Heart right ventricle (tissue), 16 donors: Measurements from ENCODE around the gene GP2. TPM values are rescaled to one million over a fixed set of nuclear protein-coding genes. Genes with fewer than 3 reads are reported as not detected.

ENCODE experiments used
- ATAC-seq, 8 donors: fragments of 200-7000 bp; cut with Tn5 transposase; one replicate each; pipeline ENCODE4 v1.9.1; 2020; ENCODE audit warnings: mild to moderate bottlenecking in 8 of 8, moderate library complexity in 8 of 8, moderate number of reproducible peaks in 1 of 8
- DNase-seq, 2 donors: peaks; one replicate each; pipeline ENCODE4 v3.0.0-alpha.2; 2020
- H3K27ac ChIP-seq, 10 donors: fragments of 200-600 bp; sonication (generic) in 2 of 10; one replicate each; pipeline versions ENCODE4 v1.5.0 to v1.8.0; 2020 to 2022; ENCODE audit warnings: mild to moderate bottlenecking in 3 of 10
- H3K27me3 ChIP-seq, 7 donors: fragments of 200-600 bp; one replicate each; pipeline ENCODE4 v1.8.0; 2021 to 2022; ENCODE audit warnings: mild to moderate bottlenecking in 2 of 7
- H3K36me3 ChIP-seq, 9 donors: fragments of 200-600 bp; sonication (generic) in 1 of 9; one replicate each; pipeline versions ENCODE4 v1.5.0 to v1.8.0; 2020 to 2022; ENCODE audit warnings: mild to moderate bottlenecking in 2 of 9
- H3K4me1 ChIP-seq, 9 donors: fragments of 200-600 bp; sonication (generic) in 1 of 9; one replicate each; pipeline versions ENCODE4 v1.5.0 to v1.8.0; 2020 to 2022; ENCODE audit warnings: mild to moderate bottlenecking in 4 of 9
- H3K4me3 ChIP-seq, 10 donors: fragments of 200-600 bp; sonication (generic) in 2 of 10; one replicate each; pipeline versions ENCODE4 v1.5.0 to v1.8.0; 2020 to 2022; ENCODE audit warnings: mild to moderate bottlenecking in 7 of 10, moderate library complexity in 2 of 10
- H3K9me3 ChIP-seq, 11 donors: fragments of 200-600 bp in 10 of 11; sonication (generic) in 2 of 11; one replicate each; pipeline versions ENCODE4 v1.5.0 to v1.8.0; 2013 to 2022; ENCODE audit warnings: mild to moderate bottlenecking in 2 of 11, control low read depth in 1 of 11, moderate library complexity in 1 of 11
- WGBS, 2 donors: extraction: QIAGEN DNeasy Blood & Tissue Kit; methylation state at CpG; one replicate each; pipeline ENCODE4 v1.1.7; 2013; ENCODE audit warnings: inconsistent platforms in 1 of 2; 5-methylcytosine and 5-hydroxymethylcytosine counted together
- intact Hi-C, 10 donors: fragments of 100-400 bp; cut with DNase I; formaldehyde crosslinking; loops; one replicate each; pipeline versions ENCODE4 v1.11.1 to v1.14.2; 2022
- polyA plus RNA-seq, 2 donors: library from polyadenylated mRNA; stranded (reverse); fragments of 200-250 nt; gene quantifications; one replicate each; pipeline ENCODE4 v1.2.3, GENCODE V29; 2013
- total RNA-seq, 10 donors: library from RNA; stranded (reverse); fragmentation: NEBNext Ultra II Directional in 3 of 10; extraction: Animal tissue kit (Norgen Biotek cat#: 25700) in 3 of 10; gene quantifications; one replicate each; pipeline versions ENCODE4 v1.2.1 to v1.2.4, GENCODE V29; 2021 to 2023
- TF ChIP-seq, protein P1 (sequence below), 9 donors: fragments of 200-600 bp; sonication (generic) in 2 of 9; IDR thresholded peaks; one replicate each; pipeline versions ENCODE4 v1.5.0 to v1.8.0; 2021 to 2022; ENCODE audit warnings: antibody characterized with exemption in 9 of 9, mild to moderate bottlenecking in 5 of 9, moderate library complexity in 1 of 9
- donor health status: Arrhythmogenic right ventricular cardiomyopathy.
- donor health status: ischemic (EF 13 %, LVEDD 7.1; RV severe dilation, severe dysfunction).
- donor health status: healthy with polysubstance abuse.
- donor health status: DM: no; HTN: yes; CAD: no.
- donor health status: DM: no; HTN: no; CAD: no.
- donor health status: ischemic (EF 25% LVEDD 6.9; RV normal size, moderate dysfunction).
- donor health status: ischemic (EF 25% LVEDD 5.7; RV mildly dilated, moderate dysfunction).
- donor health status: healthy.
- donor health status: DM: yes; HTN: yes; CAD: no.
- donor health status: Ischemic cardiomyopathy.
- donor health status: ischemic (EF 35%, LVEDD 5.7; RV mildly dilated, moderate dysfunction).
- donor health status: nonischemic (EF 11% LVEDD 7.7; RV severe dilation, severe dysfunction).
- donor health status: DM: yes; HTN: yes; CAD: no.
- donor health status: PGD.
- donor health status: ischemic (EF 29% LVEDD 5.4; RV normal size, mild dysfunction).
- donor health status: nonischemic (EF 23%, LVEDD 6.1; RV moderate dilation, normal function).

The GP2 gene
- total and polyA plus RNA-seq, 12 donors = 0.54 to 3.8 (median 2.6) TPM; not detected in 4

DNA sequence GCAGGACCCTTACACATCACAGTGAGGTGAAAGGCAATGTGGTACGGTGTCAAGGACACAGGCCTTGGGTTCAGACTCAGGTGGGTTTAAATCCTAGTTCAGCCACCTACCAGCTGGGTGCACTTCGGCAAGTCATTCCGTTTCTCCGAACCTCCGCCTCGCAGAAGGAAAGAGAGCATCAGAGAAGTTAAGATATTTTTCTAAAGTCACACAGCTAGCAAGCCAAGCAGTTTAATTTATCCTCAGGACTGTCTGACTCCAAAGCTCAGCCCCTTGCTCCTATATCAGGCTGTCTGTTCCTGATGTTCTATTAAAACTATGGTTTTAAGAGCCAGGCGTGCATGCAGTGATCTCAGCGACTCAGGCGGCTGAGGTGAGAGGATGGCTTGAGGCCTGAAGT is 65.1 kb downstream of the GP2 start:
- H3K4me1 ChIP-seq = no peaks in the 10 kb centered on the region
- intact Hi-C loops = no loop called here
- peaks cover 0 to 35% (median 14%) of the 10 kb centered on the region in 7 donors for H3K27me3 ChIP-seq
- H3K4me3 ChIP-seq = no peak overlapping the region
- peaks cover 0 to 12% (median 3%) of the 10 kb centered on the region in 11 donors for H3K9me3 ChIP-seq
- ATAC-seq = no peak
- no peaks in the 10 kb centered on the region for H3K36me3 ChIP-seq
- TF ChIP-seq, protein P1, sequence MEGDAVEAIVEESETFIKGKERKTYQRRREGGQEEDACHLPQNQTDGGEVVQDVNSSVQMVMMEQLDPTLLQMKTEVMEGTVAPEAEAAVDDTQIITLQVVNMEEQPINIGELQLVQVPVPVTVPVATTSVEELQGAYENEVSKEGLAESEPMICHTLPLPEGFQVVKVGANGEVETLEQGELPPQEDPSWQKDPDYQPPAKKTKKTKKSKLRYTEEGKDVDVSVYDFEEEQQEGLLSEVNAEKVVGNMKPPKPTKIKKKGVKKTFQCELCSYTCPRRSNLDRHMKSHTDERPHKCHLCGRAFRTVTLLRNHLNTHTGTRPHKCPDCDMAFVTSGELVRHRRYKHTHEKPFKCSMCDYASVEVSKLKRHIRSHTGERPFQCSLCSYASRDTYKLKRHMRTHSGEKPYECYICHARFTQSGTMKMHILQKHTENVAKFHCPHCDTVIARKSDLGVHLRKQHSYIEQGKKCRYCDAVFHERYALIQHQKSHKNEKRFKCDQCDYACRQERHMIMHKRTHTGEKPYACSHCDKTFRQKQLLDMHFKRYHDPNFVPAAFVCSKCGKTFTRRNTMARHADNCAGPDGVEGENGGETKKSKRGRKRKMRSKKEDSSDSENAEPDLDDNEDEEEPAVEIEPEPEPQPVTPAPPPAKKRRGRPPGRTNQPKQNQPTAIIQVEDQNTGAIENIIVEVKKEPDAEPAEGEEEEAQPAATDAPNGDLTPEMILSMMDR (IDR thresholded peaks at IDR 0.05) = no peak
- no peak for DNase-seq
- 94 to 95% methylated on average over 9 of the region's 9 CpGs for WGBS, 2 donors
- H3K27ac ChIP-seq = no peak overlapping the region

DNA sequence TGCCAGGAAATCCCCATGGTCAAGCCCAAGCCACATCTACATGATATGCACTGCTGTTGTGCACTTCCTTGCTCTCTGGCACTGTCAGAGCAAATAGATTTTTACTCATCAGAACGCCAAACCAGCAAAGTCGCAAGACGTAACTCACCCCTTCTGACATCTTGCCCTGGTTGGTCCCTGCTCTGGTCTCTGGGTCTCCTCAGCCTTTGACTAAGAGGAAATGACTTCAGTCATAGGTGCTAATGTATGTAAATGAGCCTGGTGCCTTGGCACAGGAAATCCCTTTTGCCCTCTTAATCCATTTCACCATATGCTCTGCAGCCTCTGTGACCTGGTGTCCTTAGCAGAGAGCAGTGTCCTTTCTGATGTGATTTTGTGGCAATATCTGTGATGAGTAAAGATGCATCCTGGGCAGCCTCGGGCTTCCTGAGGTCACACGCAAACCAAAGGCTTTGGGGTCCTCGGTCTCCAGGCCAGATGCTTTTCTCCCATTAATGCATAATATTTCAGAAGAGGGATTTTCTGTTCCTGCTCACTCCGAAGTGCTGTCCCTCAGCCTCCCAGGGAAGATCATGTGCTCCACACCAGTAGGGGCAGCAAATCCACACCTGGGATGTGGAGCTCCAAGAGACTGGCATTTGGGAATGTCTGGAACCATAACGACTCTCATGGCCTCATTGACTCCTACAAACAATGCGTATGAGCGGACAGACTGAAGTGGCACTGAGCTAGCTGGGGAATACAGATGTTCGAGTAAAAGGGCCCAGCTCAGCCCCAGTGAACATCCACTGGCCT is 66.9 kb downstream of the GP2 start:
- TF ChIP-seq, protein P1 (IDR thresholded peaks at IDR 0.05) = no peak
- peaks cover 0 to 31% (median 14%) of the 10 kb centered on the region in 7 donors for H3K27me3 ChIP-seq
- no peaks in the 10 kb centered on the region for H3K36me3 ChIP-seq
- ATAC-seq (no peak), DNase-seq (no peak)
- H3K4me1 ChIP-seq = no peaks in the 10 kb centered on the region
- H3K27ac ChIP-seq = no peak overlapping the region
- intact Hi-C loops = no loop called here
- 71 to 78% methylated on average over 11 of the region's 11 CpGs for WGBS, 2 donors
- H3K9me3 ChIP-seq = peaks cover 0 to 12% (median 3%) of the 10 kb centered on the region in 11 donors
- H3K4me3 ChIP-seq = no peak overlapping the region

Other genes with a start within 250 kb of the GP2 start
- not detected for gene UMOD, start 25.2 kb upstream of the GP2 start, total RNA-seq
- not detected for gene UMOD, start 25.2 kb upstream of the GP2 start, polyA plus RNA-seq
- gene PDILT, start 77.2 kb upstream of the GP2 start, total RNA-seq = not detected
- gene PDILT, start 77.2 kb upstream of the GP2 start, polyA plus RNA-seq = not detected
- 10 to 100 TPM in 2 of 10 donors, 1 to 10 TPM in 4, under 1 TPM in 4; 0.57 to 16.5 (median 1.5) TPM for gene ACSM5, start 82.0 kb upstream of the GP2 start, total RNA-seq
- gene ACSM5, start 82.0 kb upstream of the GP2 start, polyA plus RNA-seq = 1 to 10 TPM in 1 of 2 donors, under 1 TPM in 1; 0.32 to 1.7 TPM
- gene ACSM2A, start 124.0 kb upstream of the GP2 start, total RNA-seq = not detected
- not detected for gene ACSM2A, start 124.0 kb upstream of the GP2 start, polyA plus RNA-seq
- under 1 TPM in 1 of 10 donors, not detected in 9; 0.13 TPM for gene ACSM2B, start 248.9 kb upstream of the GP2 start, total RNA-seq
- under 1 TPM in 1 of 2 donors, not detected in 1; 0.01 TPM for gene ACSM2B, start 248.9 kb upstream of the GP2 start, polyA plus RNA-seq